Stimulated activated CD4-positive, alpha-beta T cell treated with anti-CD3 and anti-CD28 coated beads, Interleukin-2, amount 100 ng/mL, for 24 hours (primary cell): ENCODE measurements around the gene VPS36.
"Not testable (repeated sequence)": the region's sequence is repeated elsewhere in the genome, so short reads cannot be mapped to it uniquely, and the experiment has no call there.

ENCODE experiments used
- DNase-seq, 2 donors: peaks; one replicate each; pipeline ENCODE4 v3.0.0-alpha.2; 2020

Gene VPS36

GRCh38 chr13:52450012-52450792, at the start of gene VPS36:
TSS of gene VPS36 (minus strand) at chr13:52450634. CDS start at chr13:52450594, 40 bp downstream.
- DNase-seq, result peak; percentile 97

DNA sequence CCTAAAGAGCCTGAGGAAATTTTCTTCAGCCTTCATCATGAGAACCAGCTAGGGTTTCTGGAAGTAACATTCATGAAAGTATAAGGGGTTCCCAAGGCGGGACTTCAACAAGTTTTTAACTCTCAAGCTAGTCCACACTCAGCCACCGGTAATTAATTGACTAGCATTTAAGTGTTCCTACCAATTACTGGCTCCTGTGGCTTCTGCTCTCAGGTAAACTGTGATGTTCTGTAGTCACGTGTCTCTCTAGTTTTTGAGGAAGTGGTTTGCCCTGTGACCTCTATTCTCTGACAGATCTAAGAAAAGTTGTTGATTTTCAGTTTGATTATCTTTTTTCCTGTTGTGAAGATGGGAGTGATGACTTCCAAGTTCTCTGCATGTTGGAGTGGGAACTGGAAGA, 47.5 kb upstream of the VPS36 start:
- DNase-seq, result not testable (repeated sequence)

DNA sequence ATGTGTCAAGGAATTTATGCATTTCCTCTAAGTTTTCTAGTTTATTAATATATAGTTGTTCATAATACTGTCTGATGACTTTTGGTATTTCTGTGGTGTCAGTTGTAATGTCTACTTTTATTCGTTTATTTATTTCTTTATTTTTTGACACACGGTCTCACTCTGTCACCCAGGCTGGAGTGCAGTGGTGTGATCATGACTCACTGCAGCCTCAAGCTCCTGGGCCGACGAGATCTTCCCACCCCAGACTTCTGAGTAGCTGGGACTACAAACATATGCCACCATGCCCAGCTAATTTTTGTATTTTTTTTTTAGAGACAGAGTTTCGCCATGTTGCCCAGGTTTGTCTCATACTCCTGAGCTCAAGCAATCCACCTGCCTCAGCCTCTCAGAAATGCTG, 43.8 kb upstream of the VPS36 start:
- not testable (repeated sequence) for DNase-seq

GRCh38 chr13:52491015-52491414, 40.6 kb upstream of the VPS36 start:
- DNase-seq, result not testable (repeated sequence)

DNA sequence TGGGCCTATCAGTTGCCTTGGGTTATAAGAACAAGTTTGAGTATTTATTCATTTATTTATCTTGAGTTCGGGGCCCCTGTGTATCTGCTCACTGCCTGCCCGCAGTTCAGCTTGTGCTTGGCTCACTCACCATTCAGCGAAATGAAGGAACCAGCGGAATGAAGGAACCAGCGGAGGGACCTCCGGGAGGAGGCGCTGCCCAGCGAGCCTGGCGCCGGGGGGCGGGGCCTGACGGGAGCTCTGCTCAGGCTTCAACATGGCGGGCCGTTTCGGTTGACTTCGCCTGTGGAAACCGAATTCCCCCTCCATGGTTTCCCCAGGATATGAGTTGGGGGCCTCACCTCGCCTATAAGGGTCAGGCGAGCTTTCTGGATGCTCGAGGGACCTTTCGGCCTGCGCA, 38.3 kb upstream of the VPS36 start:
- DNase-seq, result not testable (repeated sequence)

DNA sequence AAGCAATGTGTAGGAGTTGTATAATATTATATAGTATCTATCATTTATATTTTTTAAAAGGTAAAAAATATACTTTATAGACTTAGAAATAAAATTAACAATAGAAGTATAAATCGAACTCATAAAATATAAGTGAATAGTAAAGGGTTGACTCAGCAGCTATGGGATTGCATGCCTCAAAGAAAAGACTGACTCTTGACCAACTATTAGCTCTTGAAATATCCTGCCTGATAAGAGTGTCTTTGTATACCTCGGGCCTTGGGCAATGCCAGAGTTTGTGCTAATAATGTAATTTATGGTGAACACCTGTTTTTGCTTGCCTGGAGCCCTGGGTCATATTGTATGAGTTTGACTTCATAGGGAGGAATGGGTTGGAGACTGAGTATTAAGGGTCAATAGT, 36.6 kb upstream of the VPS36 start:
- DNase-seq, result not testable (repeated sequence)

GRCh38 chr13:52480677-52481428, 30.4 kb upstream of the VPS36 start:
- not testable (repeated sequence) for DNase-seq

DNA sequence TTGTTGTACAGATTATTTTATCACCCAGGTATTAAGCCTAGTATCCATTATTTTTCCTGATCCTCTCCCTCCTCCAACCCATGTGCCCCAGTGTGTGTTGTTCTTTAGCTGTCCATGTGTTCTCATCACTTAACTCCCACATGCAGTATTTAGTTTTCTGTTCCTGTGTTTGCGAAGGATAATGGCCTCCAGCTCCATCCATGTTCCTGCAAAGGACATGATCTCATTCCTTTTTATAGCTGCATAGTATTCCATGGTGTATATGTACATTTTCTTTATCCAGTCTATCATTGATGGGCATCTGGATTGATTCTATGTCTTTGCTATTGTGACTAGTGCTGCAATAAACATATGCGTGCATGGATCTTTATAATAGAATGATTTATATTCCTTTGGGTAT, 18.1 kb upstream of the VPS36 start:
- not testable (repeated sequence) for DNase-seq

DNA sequence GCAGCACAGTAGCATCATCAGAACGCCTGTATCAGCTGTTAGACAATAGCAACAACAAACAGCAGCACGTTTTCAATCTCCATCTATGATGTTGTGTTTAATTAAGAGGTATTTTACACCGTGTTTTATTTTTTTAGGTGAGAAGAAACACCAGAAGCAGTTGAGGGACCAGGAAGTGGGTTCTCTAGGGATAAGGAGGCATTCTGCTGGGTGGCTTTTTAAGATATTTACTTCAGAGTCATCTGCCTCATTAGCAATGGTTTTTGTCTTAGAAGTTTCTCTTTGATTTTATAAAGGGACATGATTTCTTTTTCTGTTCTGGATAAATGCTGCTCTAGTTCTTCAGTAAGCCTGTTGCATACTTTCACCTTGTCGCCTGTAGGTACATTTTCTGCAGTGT, 13.1 kb upstream of the VPS36 start:
- DNase-seq, result no peak

DNA sequence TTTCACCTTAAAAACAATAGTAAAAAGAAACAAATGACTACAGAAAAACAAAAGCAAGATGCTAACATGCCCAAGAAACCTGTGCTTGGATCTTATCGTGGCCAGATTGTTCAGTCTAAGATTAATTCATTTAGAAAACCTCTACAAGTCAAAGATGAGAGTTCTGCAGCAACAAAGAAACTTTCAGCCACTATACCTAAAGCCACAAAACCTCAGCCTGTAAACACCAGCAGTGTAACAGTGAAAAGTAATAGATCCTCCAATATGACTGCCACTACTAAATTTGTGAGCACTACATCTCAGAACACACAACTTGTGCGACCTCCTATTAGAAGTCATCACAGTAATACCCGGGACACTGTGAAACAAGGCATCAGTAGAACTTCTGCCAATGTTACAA, 10.8 kb upstream of the VPS36 start:
- DNase-seq, result no peak

GRCh38 chr13:52459668-52460067, 9.2 kb upstream of the VPS36 start:
- no peak for DNase-seq

GRCh38 chr13:52455677-52456041, 5.2 kb upstream of the VPS36 start:
- peak; percentile 84 to 86 for DNase-seq

- peak; percentile 94 for DNase-seq
These were observed 4.6 kb upstream of the VPS36 start, which contains the start of gene CKAP2 for GRCh38 chr13:52454820-52455676. TSS of gene CKAP2 (plus strand) at chr13:52455478. CDS start at chr13:52455557, 79 bp downstream.

GRCh38 chr13:52454459-52454819, 4.0 kb upstream of the VPS36 start:
- DNase-seq, result peak in 1 of 2 donors; percentile 24

DNA sequence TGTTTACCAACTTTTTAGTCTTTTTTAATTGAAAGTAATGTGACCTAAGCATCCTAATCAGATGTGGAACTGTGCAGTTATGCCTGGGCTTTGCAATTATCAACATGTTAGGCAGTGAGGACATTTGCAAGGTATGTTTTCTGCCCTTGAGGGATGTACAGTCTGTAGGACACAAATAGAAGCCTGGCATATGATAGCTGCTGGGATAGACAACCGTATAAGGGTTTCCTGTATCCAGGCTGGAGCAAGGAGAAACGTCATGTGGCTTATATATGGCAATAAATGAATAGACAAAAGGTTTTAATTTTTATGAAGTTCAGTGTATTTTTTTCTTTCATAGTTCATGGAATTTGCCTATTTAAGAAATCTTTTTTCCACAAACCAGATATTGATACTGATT, 2.0 kb upstream of the VPS36 start:
- DNase-seq, result no peak

DNA sequence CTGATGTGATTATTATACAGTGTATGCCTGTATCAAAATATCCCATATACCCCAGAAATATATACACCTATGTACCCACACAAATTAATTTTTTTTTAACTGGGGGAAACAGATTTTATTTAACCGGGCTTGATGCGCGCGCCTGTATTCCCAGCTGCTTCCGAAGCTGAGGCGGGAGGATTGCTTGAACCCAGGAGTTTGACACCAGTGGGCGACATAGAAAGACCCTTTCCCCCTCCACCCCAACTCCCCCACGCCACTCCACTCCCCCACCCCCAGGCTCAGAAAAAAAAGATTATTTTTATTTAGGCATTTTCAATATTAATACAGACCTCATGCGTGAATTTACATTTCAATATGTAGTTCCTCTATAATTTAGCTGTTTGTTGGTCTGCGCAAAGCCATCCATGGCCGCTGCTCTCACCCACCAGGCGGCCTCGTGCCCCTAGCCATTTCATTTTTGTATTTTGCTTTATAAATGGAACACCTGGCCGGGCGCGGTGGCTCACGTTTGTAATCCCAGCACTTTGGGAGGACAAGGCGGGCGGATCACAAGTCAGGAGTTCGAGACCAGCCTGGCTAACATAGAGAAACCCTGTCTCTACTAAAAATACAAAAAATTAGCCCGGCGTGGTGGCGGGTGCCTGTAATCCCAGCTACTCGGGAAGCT, 836 bp upstream of the VPS36 start:
- DNase-seq, result no peak

- no peak for DNase-seq
These were observed 321 bp upstream of the VPS36 start for GRCh38 chr13:52450793-52451116.

DNA sequence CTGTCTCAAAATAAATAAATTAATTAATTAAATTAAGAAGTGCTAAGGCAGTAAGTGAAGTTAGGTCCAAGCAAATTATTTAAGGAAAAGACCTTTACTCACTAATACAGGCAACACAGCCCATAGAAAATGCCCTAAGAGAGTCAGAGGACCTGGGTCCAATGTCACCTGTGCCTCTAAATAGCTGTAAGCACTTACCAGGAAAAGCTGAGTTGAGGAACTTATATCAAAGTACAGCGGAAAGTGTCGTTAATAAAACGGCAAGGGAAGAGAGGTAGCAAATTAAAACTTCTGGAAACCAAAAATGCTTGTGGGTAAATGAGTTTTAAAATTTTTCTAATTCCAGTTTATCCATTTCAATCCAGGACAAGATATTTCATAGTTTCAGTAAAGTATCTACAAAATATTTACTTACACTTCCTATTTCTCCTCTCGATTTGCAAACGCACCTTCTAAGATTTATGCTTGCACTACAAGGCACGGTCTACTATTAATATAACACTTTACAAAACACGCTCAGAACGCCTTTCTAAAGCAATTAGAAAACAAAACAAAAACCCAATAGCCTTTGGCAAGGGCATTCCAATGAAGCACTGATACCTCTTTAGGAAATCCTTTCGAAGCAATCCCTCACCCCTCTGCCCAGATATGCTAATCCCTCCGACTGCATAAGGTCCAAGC, 963 bp downstream of the VPS36 start:
- no peak for DNase-seq

DNA sequence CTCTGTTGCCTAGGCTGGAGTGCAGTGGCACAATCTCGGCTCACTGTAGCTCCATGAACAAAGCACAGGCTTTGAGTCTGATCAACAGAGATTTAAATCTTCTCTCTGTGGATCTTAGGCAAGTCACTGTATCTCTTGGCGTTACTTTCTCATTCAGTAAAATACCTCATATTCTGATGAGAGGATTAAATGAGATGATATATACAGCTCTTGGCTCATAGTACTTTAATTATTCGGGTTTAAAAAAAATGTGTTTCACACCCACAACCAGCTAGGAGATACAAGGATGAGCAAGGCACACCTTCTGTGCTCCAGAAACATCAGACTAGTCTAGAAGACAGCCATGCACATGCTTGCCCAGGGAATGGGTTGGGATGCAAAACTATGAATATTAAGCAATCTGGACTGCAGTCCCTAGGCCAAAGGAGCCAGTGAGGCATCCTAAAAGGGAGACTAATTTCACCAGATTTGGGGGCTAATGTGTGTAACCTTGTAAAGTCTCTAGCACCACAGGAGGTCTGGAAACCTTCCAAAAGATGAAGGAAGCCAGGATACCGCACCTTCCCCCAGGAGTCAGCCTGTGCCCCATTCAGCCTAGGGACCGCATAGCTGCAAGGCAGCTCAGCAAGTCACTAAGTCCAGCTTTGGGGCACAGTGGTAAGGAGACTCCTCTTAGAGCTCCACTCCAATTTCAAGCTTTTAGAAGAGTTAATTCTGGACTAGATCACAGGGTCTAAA, 2.5 kb downstream of the VPS36 start:
- DNase-seq, result no peak

DNA sequence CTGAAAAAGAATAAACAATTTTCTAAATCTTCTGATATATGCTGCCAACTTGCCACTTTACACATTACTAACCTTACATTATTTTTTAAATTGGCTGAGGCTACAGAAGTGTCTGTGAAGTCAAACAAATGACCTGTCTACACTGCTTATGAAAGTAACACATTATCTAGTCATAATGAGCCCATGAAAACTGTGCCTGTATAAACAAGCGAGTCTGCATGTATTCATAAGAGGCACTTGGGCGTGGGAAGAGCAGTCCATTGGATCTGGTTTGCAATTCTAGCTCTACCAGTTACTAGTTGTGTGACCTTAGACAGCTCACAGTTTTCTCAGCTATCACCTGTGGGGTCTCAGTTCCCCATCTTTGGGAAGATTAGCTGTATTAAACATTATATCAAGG, 3.1 kb downstream of the VPS36 start:
- no peak for DNase-seq

- no peak for DNase-seq
These were observed 4.2 kb downstream of the VPS36 start for GRCh38 chr13:52446265-52446664.

- no peak for DNase-seq
These were observed 18.0 kb downstream of the VPS36 start for GRCh38 chr13:52432456-52432855.
